ENCODE data around the gene CCDC77. TPM values are rescaled to one million over a fixed set of nuclear protein-coding genes. Genes with fewer than 3 reads are reported as not detected.

The CCDC77 gene
- total RNA-seq, 2 experiments from 2014 or later, result 5.3 to 7.8 TPM

DNA sequence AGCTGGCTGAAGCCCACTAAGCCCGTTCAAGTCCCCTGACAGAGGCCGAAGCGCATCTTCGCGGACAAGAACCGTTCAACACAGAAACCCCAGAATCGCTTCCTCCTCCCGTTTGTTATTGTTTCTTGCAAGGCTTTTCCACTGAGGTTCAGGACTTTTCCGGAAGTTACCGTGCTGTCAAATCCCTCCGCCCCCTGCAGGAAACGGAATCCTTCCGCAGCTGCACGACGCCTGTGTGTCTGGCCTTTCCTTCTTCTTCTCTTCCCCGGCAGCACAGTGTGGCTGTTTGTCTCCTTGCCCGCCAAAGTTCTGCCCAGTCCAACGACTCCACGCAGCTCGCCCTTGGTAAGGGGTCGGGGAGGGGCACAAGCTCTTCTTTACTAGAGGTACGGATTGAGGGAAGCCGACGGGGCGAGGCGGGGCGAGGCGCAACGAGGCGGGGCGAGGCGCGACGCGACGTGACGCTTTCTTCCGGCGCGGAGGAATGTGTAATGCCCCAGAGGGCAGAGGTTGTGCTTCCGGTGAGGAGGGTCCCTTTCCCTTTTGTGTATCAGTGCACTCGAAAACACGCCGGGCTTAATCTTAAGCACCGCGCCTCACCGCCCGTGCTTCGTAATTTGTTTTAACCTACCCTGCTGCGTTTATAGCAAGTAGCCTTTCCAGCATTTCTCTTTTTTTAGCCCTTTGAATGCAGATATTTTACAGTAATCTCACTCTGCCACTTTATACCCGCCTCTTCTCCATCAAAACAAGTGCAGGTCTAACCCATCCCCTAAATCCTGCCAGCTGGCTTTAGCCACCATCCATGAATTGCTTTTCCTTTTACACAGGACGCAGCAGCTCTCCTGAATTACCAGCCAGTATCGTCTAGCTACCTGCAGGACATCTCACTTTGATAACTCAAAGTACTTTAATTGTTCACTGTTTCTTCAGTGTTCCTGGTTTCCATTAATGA, 12.0 kb upstream of the CCDC77 start, which contains the start of gene KDM5A:
TSS of gene KDM5A (minus strand) at position 179 of the 955 bp plus-strand sequence. CDS start 229 bp downstream, outside the sequence.
- intact Hi-C loops (cut with DNase I, micrococcal nuclease), result loop anchor here (1.0 to 10.0 kb wide), 3 partner anchors 12 to 1203 kb away; partner anchors contain the start of genes CCDC77 (in 2 of the 2), FBXL14 (in 1 of the 2) and RAD52 (in 1 of the 2)
- Histone ChIP-seq H3K4me3 (ENCODE audit: low read length) (peak within 1 kb of the TSS; percentile 91), H3K27me3 (ENCODE audit: control insufficient read depth in 1 of 2, insufficient read depth in 2 of 2, low read length in 2 of 2) (no peaks in the 10 kb centered on the region), H3K27ac (ENCODE audit: low read depth in 1 of 2, low read length in 2 of 2) (peak within 1 kb of the TSS; percentile 90 to 93), H3K9me3 (ENCODE audit: control insufficient read depth in 1 of 2, insufficient read depth in 1 of 2, low read length in 2 of 2) (no peaks in the 10 kb centered on the region), H3K4me1 (ENCODE audit: insufficient read depth, low read length) (peaks cover 10% of the 10 kb centered on the region), H3K36me3 (ENCODE audit: insufficient read depth, low read length) (peaks cover 7% of the 10 kb centered on the region)
- no peaks in the 10 kb centered on the region for H3K9me3 Mint-ChIP-seq
- ATAC-seq (ENCODE audit: poor library complexity), result peak; percentile 90
- peak within 1 kb of the TSS; percentile 99 for H3K4me3 Mint-ChIP-seq
- ChIA-PET CTCF (interaction anchor here (0.7 to 2.5 kb wide), 4 partner anchors 8 to 995 kb away, joined by 3 to 25 read pairs (median 4); partner anchors contain the start of gene CCDC77), POLR2A (interaction anchor here (0.6 to 3.4 kb wide), 12 partner anchors 12 to 1099 kb away, joined by 3 to 90 read pairs (median 3); partner anchors contain the start of gene CCDC77)
- peak within 1 kb of the TSS; percentile 93 for H3K27ac Mint-ChIP-seq
- H3K4me1 Mint-ChIP-seq (ENCODE audit: low read depth), result peaks cover 48% of the 10 kb centered on the region
- H3K27me3 Mint-ChIP-seq, result no peaks in the 10 kb centered on the region
- peaks cover 47% of the 10 kb centered on the region for H3K36me3 Mint-ChIP-seq (ENCODE audit: low read depth)
- TF ChIP-seq, protein P1, sequence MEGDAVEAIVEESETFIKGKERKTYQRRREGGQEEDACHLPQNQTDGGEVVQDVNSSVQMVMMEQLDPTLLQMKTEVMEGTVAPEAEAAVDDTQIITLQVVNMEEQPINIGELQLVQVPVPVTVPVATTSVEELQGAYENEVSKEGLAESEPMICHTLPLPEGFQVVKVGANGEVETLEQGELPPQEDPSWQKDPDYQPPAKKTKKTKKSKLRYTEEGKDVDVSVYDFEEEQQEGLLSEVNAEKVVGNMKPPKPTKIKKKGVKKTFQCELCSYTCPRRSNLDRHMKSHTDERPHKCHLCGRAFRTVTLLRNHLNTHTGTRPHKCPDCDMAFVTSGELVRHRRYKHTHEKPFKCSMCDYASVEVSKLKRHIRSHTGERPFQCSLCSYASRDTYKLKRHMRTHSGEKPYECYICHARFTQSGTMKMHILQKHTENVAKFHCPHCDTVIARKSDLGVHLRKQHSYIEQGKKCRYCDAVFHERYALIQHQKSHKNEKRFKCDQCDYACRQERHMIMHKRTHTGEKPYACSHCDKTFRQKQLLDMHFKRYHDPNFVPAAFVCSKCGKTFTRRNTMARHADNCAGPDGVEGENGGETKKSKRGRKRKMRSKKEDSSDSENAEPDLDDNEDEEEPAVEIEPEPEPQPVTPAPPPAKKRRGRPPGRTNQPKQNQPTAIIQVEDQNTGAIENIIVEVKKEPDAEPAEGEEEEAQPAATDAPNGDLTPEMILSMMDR (IDR thresholded peaks at IDR 0.05), result no peak
- peak; percentile 81 to 96 (median 88) for DNase-seq

DNA sequence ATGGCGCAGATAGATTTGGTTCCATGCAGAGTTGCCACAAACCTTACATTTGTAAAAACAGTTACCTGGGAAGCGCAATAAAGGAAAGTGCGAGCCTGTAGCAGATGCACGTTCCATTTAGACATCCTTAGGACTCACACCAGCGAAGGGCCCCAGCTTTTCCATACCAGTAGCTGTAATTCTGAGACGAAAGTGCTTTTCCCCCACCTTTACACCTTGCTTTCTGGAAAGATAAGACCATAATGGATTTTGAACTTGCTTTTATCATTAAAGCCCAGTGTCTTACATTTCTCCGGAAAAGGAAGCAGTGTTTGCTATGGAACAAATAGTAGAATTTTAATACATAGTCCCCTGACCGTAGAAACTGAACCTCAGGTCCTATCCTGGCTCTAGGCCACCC, 616 bp upstream of the CCDC77 start:
- no peaks in the 10 kb centered on the region for H3K4me1 Mint-ChIP-seq (ENCODE audit: low read depth)
- no peak overlapping the region for H3K4me3 Mint-ChIP-seq
- POLR2A ChIA-PET, result interaction anchor here (1.0 to 5.5 kb wide), 6 partner anchors 11 to 549 kb away, joined by 3 to 90 read pairs (median 3); partner anchors contain the start of genes KDM5A and RAD52

DNA sequence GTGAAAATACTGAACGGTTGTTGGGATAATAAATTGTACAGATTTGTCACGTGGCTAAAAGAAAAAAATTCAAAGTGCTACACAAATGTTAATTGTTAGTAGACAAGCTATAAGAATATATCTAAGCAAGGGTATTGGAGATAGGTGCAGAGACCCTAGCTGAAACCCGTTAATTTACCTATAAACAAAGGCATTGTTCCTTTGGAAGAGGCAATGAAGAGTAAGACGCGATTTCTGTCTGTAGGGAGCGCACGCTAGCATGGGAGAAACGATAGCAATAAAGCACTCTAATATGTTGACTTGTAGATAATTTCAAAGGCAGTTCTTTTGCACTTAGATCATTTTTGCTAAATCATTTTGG, 565 bp downstream of the CCDC77 start:
- Mint-ChIP-seq H3K36me3 (ENCODE audit: low read depth) (peaks cover 10% of the 10 kb centered on the region), H3K9me3 (no peaks in the 10 kb centered on the region), H3K4me3 (no peak overlapping the region), H3K4me1 (ENCODE audit: low read depth) (no peaks in the 10 kb centered on the region), H3K27ac (no peak overlapping the region), H3K27me3 (no peaks in the 10 kb centered on the region)
- ATAC-seq (ENCODE audit: poor library complexity), result no peak
- ChIA-PET POLR2A (interaction anchor here (0.6 to 5.5 kb wide), 4 partner anchors 13 to 121 kb away, joined by 3 to 90 read pairs (median 4); partner anchors contain the start of gene KDM5A), CTCF (interaction anchor here (1.6 to 2.3 kb wide), 3 partner anchors 12 to 51 kb away, joined by 3 to 25 read pairs (median 6); partner anchors contain the start of gene KDM5A)
- TF ChIP-seq, protein P1 (IDR thresholded peaks at IDR 0.05), result no peak
- H3K36me3 ChIP-seq (ENCODE audit: insufficient read depth, low read length), result no peaks in the 10 kb centered on the region
- H3K27ac ChIP-seq (ENCODE audit: low read depth in 1 of 2, low read length in 2 of 2), result no peak overlapping the region
- peak in 5 of 14 experiments; percentile 5 to 45 (median 17) for DNase-seq
- H3K4me1 ChIP-seq (ENCODE audit: insufficient read depth, low read length), result peaks cover 12% of the 10 kb centered on the region
- peak overlapping the region; percentile 75 for H3K4me3 ChIP-seq (ENCODE audit: low read length)
- no peaks in the 10 kb centered on the region for H3K27me3 ChIP-seq (ENCODE audit: control insufficient read depth in 1 of 2, insufficient read depth in 2 of 2, low read length in 2 of 2)
- intact Hi-C loops (cut with DNase I, micrococcal nuclease), result no loop called here
- H3K9me3 ChIP-seq (ENCODE audit: control insufficient read depth in 1 of 2, insufficient read depth in 1 of 2, low read length in 2 of 2), result no peaks in the 10 kb centered on the region

More for the DNA sequence above, 616 bp upstream of the CCDC77 start:
- intact Hi-C loops (cut with DNase I, micrococcal nuclease), result loop anchor here (1.0 kb wide), 1 partner anchor 12 kb away; the partner anchor contains the start of gene KDM5A (in 2 of the 2)
- Histone ChIP-seq H3K9me3 (ENCODE audit: control insufficient read depth in 1 of 2, insufficient read depth in 1 of 2, low read length in 2 of 2) (no peaks in the 10 kb centered on the region), H3K36me3 (ENCODE audit: insufficient read depth, low read length) (no peaks in the 10 kb centered on the region), H3K4me1 (ENCODE audit: insufficient read depth, low read length) (peaks cover 12% of the 10 kb centered on the region), H3K4me3 (ENCODE audit: low read length) (peak overlapping the region; percentile 75), H3K27me3 (ENCODE audit: control insufficient read depth in 1 of 2, insufficient read depth in 2 of 2, low read length in 2 of 2) (no peaks in the 10 kb centered on the region), H3K27ac (ENCODE audit: low read depth in 1 of 2, low read length in 2 of 2) (no peak overlapping the region)
- Mint-ChIP-seq H3K27me3 (no peaks in the 10 kb centered on the region), H3K36me3 (ENCODE audit: low read depth) (peaks cover 4% of the 10 kb centered on the region), H3K9me3 (no peaks in the 10 kb centered on the region), H3K27ac (no peak overlapping the region)
- DNase-seq, result no peak
- no peak for ATAC-seq (ENCODE audit: poor library complexity)
- TF ChIP-seq, protein P1 (IDR thresholded peaks at IDR 0.05), result no peak
- CTCF ChIA-PET, result interaction anchor here (0.6 to 2.3 kb wide), 5 partner anchors 11 to 137 kb away, joined by 3 to 25 read pairs (median 4); partner anchors contain the start of gene KDM5A
